Measurements from ENCODE around the gene NTM.

Gene NTM

DNA sequence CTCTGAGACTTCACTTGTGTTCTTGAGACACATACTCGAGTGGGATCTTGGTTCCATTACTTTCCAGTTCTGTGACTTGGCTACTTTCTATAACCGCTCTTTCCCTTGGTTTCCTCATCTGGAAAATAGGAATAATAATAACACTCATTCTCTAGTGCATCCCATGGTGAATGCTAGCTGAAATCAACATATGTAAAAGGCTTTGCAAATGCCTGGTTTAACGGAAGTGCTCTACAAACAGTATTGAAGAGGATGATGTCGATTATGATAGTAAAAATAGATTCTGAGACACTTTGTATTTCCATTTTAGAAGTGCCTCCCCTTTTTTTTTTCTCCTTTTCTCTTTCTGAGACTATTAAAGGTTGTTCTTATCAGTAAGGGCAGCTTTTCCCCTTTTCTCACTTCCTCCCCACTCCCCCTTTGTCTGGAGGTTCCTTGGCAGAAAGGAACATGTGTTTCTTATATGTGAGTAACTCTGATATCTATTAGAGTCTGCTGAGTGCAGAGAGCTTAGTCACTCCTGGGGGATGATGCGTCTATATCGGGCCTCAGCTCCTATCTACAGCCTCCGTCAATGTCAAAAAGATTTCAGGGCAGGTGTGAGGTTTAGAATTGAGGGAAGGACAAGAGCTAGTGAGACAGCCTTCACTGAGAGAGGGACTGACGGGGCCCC is 489.3 kb downstream of the NTM start:
- Histone ChIP-seq H2BK12ac (ENCODE audit: low read length) (no peak overlapping the region), H3K4me1 (ENCODE audit: control insufficient read depth in 2 of 2, insufficient read depth in 1 of 2, low read depth in 1 of 2, low read length in 2 of 2) (peaks cover 0 to 3% of the 10 kb centered on the region in 2 donors), H3K9ac (ENCODE audit: low read depth, low read length, poor library complexity) (no peak overlapping the region), H3K18ac (ENCODE audit: low read length) (no peak overlapping the region), H3K4me2 (ENCODE audit: insufficient read depth, low read length, poor library complexity, severe bottlenecking) (no peak overlapping the region), H3K9me3 (replicated peaks in 1 of 2; ENCODE audit: control insufficient read depth in 2 of 2, insufficient read depth in 1 of 2, low read depth in 1 of 2, low read length in 2 of 2) (no peaks in the 10 kb centered on the region), H2BK120ac (ENCODE audit: low read depth, low read length) (no peak overlapping the region), H3K14ac (ENCODE audit: low read length) (no peak overlapping the region), H3K4ac (ENCODE audit: low read length) (no peak overlapping the region), H2AK5ac (ENCODE audit: low read depth, low read length) (no peak overlapping the region), H3K79me1 (ENCODE audit: low read depth, low read length) (no peaks in the 10 kb centered on the region), H3K36me3 (replicated peaks in 1 of 2; ENCODE audit: control insufficient read depth in 2 of 2, insufficient read depth in 2 of 2, low read length in 2 of 2) (no peaks in the 10 kb centered on the region), H3K27me3 (ENCODE audit: control insufficient read depth in 3 of 3, insufficient read depth in 3 of 3, low read depth in 1 of 3, low read length in 3 of 3) (peaks cover 0 to 2% (median 0%) of the 10 kb centered on the region in 3 experiments), H3K27ac (replicated peaks; ENCODE audit: low read length) (no peak overlapping the region), H2AFZ (ENCODE audit: low read length) (no peak overlapping the region), H2BK15ac (ENCODE audit: low read length) (no peak overlapping the region), H3K4me3 (ENCODE audit: low read length in 2 of 2) (no peak overlapping the region), H4K8ac (ENCODE audit: low read depth, low read length) (no peak overlapping the region), H3K23ac (ENCODE audit: low read depth, low read length, poor library complexity) (no peak overlapping the region), H2BK5ac (ENCODE audit: low read length) (no peak overlapping the region), H4K91ac (ENCODE audit: low read depth, low read length, poor library complexity) (no peak overlapping the region)
- no peak for DNase-seq (ENCODE audit: low spot score)
- no CpG with 5 or more reads among the region's 8 CpGs for WGBS, 2 donors (ENCODE audit: extremely low coverage in 2 of 2, insufficient read length in 2 of 2, insufficient replicate concordance in 1 of 2)

GRCh38 chr11:131864228-131864627 is 493.8 kb downstream of the NTM start:
- WGBS, 2 donors (ENCODE audit: extremely low coverage in 2 of 2, insufficient read length in 2 of 2, insufficient replicate concordance in 1 of 2): no CpG with 5 or more reads among the region's 5 CpGs
- H3K9me3 ChIP-seq (replicated peaks in 1 of 2; ENCODE audit: control insufficient read depth in 2 of 2, insufficient read depth in 1 of 2, low read depth in 1 of 2, low read length in 2 of 2): no peaks in the 10 kb centered on the region
- no peak overlapping the region for H2BK12ac ChIP-seq (ENCODE audit: low read length)
- H3K18ac ChIP-seq (ENCODE audit: low read length): no peak overlapping the region
- H3K9ac ChIP-seq (ENCODE audit: low read depth, low read length, poor library complexity): no peak overlapping the region
- no peak overlapping the region for H3K14ac ChIP-seq (ENCODE audit: low read length)
- no peaks in the 10 kb centered on the region for H3K36me3 ChIP-seq (replicated peaks in 1 of 2; ENCODE audit: control insufficient read depth in 2 of 2, insufficient read depth in 2 of 2, low read length in 2 of 2)
- no peak for DNase-seq (ENCODE audit: low spot score)
- H3K4me2 ChIP-seq (ENCODE audit: insufficient read depth, low read length, poor library complexity, severe bottlenecking): no peak overlapping the region
- no peak overlapping the region for H2BK5ac ChIP-seq (ENCODE audit: low read length)
- no peak overlapping the region for H4K91ac ChIP-seq (ENCODE audit: low read depth, low read length, poor library complexity)
- no peak overlapping the region for H3K23ac ChIP-seq (ENCODE audit: low read depth, low read length, poor library complexity)
- H2AFZ ChIP-seq (ENCODE audit: low read length): no peak overlapping the region
- peaks cover 4 to 18% of the 10 kb centered on the region in 2 donors for H3K4me1 ChIP-seq (ENCODE audit: control insufficient read depth in 2 of 2, insufficient read depth in 1 of 2, low read depth in 1 of 2, low read length in 2 of 2)
- H3K79me1 ChIP-seq (ENCODE audit: low read depth, low read length): peaks cover 2% of the 10 kb centered on the region
- peak overlapping the region; percentile 34 for H3K27ac ChIP-seq (replicated peaks; ENCODE audit: low read length)
- H2AK5ac ChIP-seq (ENCODE audit: low read depth, low read length): no peak overlapping the region
- H3K4ac ChIP-seq (ENCODE audit: low read length): no peak overlapping the region
- no peak overlapping the region for H2BK120ac ChIP-seq (ENCODE audit: low read depth, low read length)
- H2BK15ac ChIP-seq (ENCODE audit: low read length): no peak overlapping the region
- H3K27me3 ChIP-seq (ENCODE audit: control insufficient read depth in 3 of 3, insufficient read depth in 3 of 3, low read depth in 1 of 3, low read length in 3 of 3): no peaks in the 10 kb centered on the region
- H4K8ac ChIP-seq (ENCODE audit: low read depth, low read length): no peak overlapping the region
- H3K4me3 ChIP-seq (ENCODE audit: low read length in 2 of 2): no peak overlapping the region

GRCh38 chr11:131865860-131866259 is 495.4 kb downstream of the NTM start:
- no CpG with 5 or more reads among the region's 3 CpGs for WGBS, 2 donors (ENCODE audit: extremely low coverage in 2 of 2, insufficient read length in 2 of 2, insufficient replicate concordance in 1 of 2)
- Histone ChIP-seq H2BK15ac (ENCODE audit: low read length) (no peak overlapping the region), H3K27me3 (ENCODE audit: control insufficient read depth in 3 of 3, insufficient read depth in 3 of 3, low read depth in 1 of 3, low read length in 3 of 3) (peaks cover 0 to 2% (median 0%) of the 10 kb centered on the region in 3 experiments), H3K18ac (ENCODE audit: low read length) (no peak overlapping the region), H3K36me3 (replicated peaks in 1 of 2; ENCODE audit: control insufficient read depth in 2 of 2, insufficient read depth in 2 of 2, low read length in 2 of 2) (no peaks in the 10 kb centered on the region), H3K4ac (ENCODE audit: low read length) (no peak overlapping the region), H3K9ac (ENCODE audit: low read depth, low read length, poor library complexity) (no peak overlapping the region), H4K91ac (ENCODE audit: low read depth, low read length, poor library complexity) (no peak overlapping the region), H4K8ac (ENCODE audit: low read depth, low read length) (peak overlapping the region; percentile 66), H3K27ac (replicated peaks; ENCODE audit: low read length) (no peak overlapping the region), H2BK120ac (ENCODE audit: low read depth, low read length) (no peak overlapping the region), H2BK5ac (ENCODE audit: low read length) (no peak overlapping the region), H2BK12ac (ENCODE audit: low read length) (no peak overlapping the region), H3K4me1 (ENCODE audit: control insufficient read depth in 2 of 2, insufficient read depth in 1 of 2, low read depth in 1 of 2, low read length in 2 of 2) (peaks cover 4 to 18% of the 10 kb centered on the region in 2 donors), H3K79me1 (ENCODE audit: low read depth, low read length) (peaks cover 2% of the 10 kb centered on the region), H3K9me3 (replicated peaks in 1 of 2; ENCODE audit: control insufficient read depth in 2 of 2, insufficient read depth in 1 of 2, low read depth in 1 of 2, low read length in 2 of 2) (no peaks in the 10 kb centered on the region), H3K23ac (ENCODE audit: low read depth, low read length, poor library complexity) (peak overlapping the region; percentile 13), H2AK5ac (ENCODE audit: low read depth, low read length) (no peak overlapping the region), H3K14ac (ENCODE audit: low read length) (no peak overlapping the region), H3K4me3 (ENCODE audit: low read length in 2 of 2) (peak overlapping the region in 1 of 2 donors; percentile 47), H3K4me2 (ENCODE audit: insufficient read depth, low read length, poor library complexity, severe bottlenecking) (no peak overlapping the region), H2AFZ (ENCODE audit: low read length) (no peak overlapping the region)
- DNase-seq (ENCODE audit: low spot score): no peak

- Histone ChIP-seq H3K18ac (ENCODE audit: low read length) (peak overlapping the region; percentile 40), H3K27me3 (ENCODE audit: control insufficient read depth in 3 of 3, insufficient read depth in 3 of 3, low read depth in 1 of 3, low read length in 3 of 3) (peaks cover 0 to 2% (median 0%) of the 10 kb centered on the region in 3 experiments), H3K79me1 (ENCODE audit: low read depth, low read length) (peaks cover 2% of the 10 kb centered on the region), H3K27ac (replicated peaks; ENCODE audit: low read length) (peak overlapping the region; percentile 5), H3K4me2 (ENCODE audit: insufficient read depth, low read length, poor library complexity, severe bottlenecking) (no peak overlapping the region), H2BK12ac (ENCODE audit: low read length) (peak overlapping the region; percentile 17), H3K4ac (ENCODE audit: low read length) (no peak overlapping the region), H2BK5ac (ENCODE audit: low read length) (no peak overlapping the region), H3K4me3 (ENCODE audit: low read length in 2 of 2) (no peak overlapping the region), H3K14ac (ENCODE audit: low read length) (no peak overlapping the region), H2BK120ac (ENCODE audit: low read depth, low read length) (no peak overlapping the region), H3K23ac (ENCODE audit: low read depth, low read length, poor library complexity) (no peak overlapping the region), H3K9ac (ENCODE audit: low read depth, low read length, poor library complexity) (no peak overlapping the region), H3K9me3 (replicated peaks in 1 of 2; ENCODE audit: control insufficient read depth in 2 of 2, insufficient read depth in 1 of 2, low read depth in 1 of 2, low read length in 2 of 2) (no peaks in the 10 kb centered on the region), H3K4me1 (ENCODE audit: control insufficient read depth in 2 of 2, insufficient read depth in 1 of 2, low read depth in 1 of 2, low read length in 2 of 2) (peaks cover 4 to 18% of the 10 kb centered on the region in 2 donors), H3K36me3 (replicated peaks in 1 of 2; ENCODE audit: control insufficient read depth in 2 of 2, insufficient read depth in 2 of 2, low read length in 2 of 2) (no peaks in the 10 kb centered on the region), H4K91ac (ENCODE audit: low read depth, low read length, poor library complexity) (no peak overlapping the region), H4K8ac (ENCODE audit: low read depth, low read length) (peak overlapping the region; percentile 75), H2AFZ (ENCODE audit: low read length) (no peak overlapping the region), H2AK5ac (ENCODE audit: low read depth, low read length) (no peak overlapping the region), H2BK15ac (ENCODE audit: low read length) (no peak overlapping the region)
- no peak for DNase-seq (ENCODE audit: low spot score)
- whole genome bisulfite sequencing, 2 donors (ENCODE audit: extremely low coverage in 2 of 2, insufficient read length in 2 of 2, insufficient replicate concordance in 1 of 2): no CpG with 5 or more reads among the region's 17 CpGs
These were observed 496.4 kb downstream of the NTM start for GRCh38 chr11:131866535-131867400.

Measured in neuronal stem cell (in vitro differentiated cells).